Neuronal stem cell (in vitro differentiated cells): ENCODE results near the gene ZBED3.

Experiments
- DNase-seq: peaks from one replicate; pipeline ENCODE4 v3.0.0-alpha.2; 2013; ENCODE audit warnings: low spot score
- H2AFZ ChIP-seq: one replicate; pipeline ENCODE4 v1.6.1; 2013; ENCODE audit warnings: mild to moderate bottlenecking, low read length, inconsistent platforms
- H2AK5ac ChIP-seq: 2 replicates; pipeline ENCODE4 v1.6.1; 2013; ENCODE audit warnings: low read depth, mild to moderate bottlenecking, inconsistent platforms, low read length, moderate library complexity, mixed read lengths
- H2BK120ac ChIP-seq: 2 replicates; pipeline ENCODE4 v1.6.1; 2013; ENCODE audit warnings: low read depth, mild to moderate bottlenecking, inconsistent platforms, low read length, moderate library complexity, mixed read lengths
- H2BK12ac ChIP-seq: one replicate; pipeline ENCODE4 v1.6.1; 2013; ENCODE audit warnings: low read length, inconsistent platforms
- H2BK15ac ChIP-seq: 2 replicates; pipeline ENCODE4 v1.6.1; 2013; ENCODE audit warnings: mild to moderate bottlenecking, low read length, inconsistent platforms, mixed read lengths
- H2BK5ac ChIP-seq: one replicate; pipeline ENCODE4 v1.6.1; 2013; ENCODE audit warnings: inconsistent platforms, mild to moderate bottlenecking, low read length, moderate library complexity
- H3K14ac ChIP-seq: one replicate; pipeline ENCODE4 v1.6.1; 2013; ENCODE audit warnings: low read length, inconsistent platforms
- H3K18ac ChIP-seq: 2 replicates; pipeline ENCODE4 v1.6.1; 2013; ENCODE audit warnings: low read length, inconsistent platforms
- H3K23ac ChIP-seq: 2 replicates; pipeline ENCODE4 v1.6.1; 2013; ENCODE audit warnings: low read depth, mild to moderate bottlenecking, mixed read lengths, low read length, inconsistent platforms; ENCODE audit not compliant: poor library complexity
- H3K27ac ChIP-seq: replicated peaks from 3 replicates; pipeline ENCODE4 v1.5.1; 2013; ENCODE audit warnings: low read length, inconsistent platforms
- H3K27me3 ChIP-seq, 3 experiments: 2 replicates each; pipeline ENCODE4 v1.6.1; 2013; ENCODE audit warnings: low read length in 3 of 3, mild to moderate bottlenecking in 2 of 3, inconsistent platforms in 1 of 3, low read depth in 1 of 3, mixed read lengths in 1 of 3, moderate library complexity in 1 of 3; ENCODE audit not compliant: control insufficient read depth in 3 of 3, insufficient read depth in 3 of 3
- H3K36me3 ChIP-seq, 2 donors: replicated peaks in 1 of 2; 2 replicates each; pipeline ENCODE4 v1.6.1; 2013; ENCODE audit warnings: low read length in 2 of 2; ENCODE audit not compliant: control insufficient read depth in 2 of 2, insufficient read depth in 2 of 2
- H3K4ac ChIP-seq: 2 replicates; pipeline ENCODE4 v1.6.1; 2013; ENCODE audit warnings: inconsistent platforms, mild to moderate bottlenecking, low read length, moderate library complexity
- H3K4me1 ChIP-seq, 2 donors: 1 replicate in 1 of 2; 2 replicates in 1 of 2; pipeline ENCODE4 v1.6.1; 2013; ENCODE audit warnings: low read length in 2 of 2, low read depth in 1 of 2; ENCODE audit not compliant: control insufficient read depth in 2 of 2, insufficient read depth in 1 of 2
- H3K4me2 ChIP-seq: one replicate; pipeline ENCODE4 v1.6.1; 2013; ENCODE audit warnings: mild to moderate bottlenecking, low read length, inconsistent platforms; ENCODE audit not compliant: insufficient read depth, poor library complexity, severe bottlenecking
- H3K4me3 ChIP-seq, 2 donors: 2 replicates each; pipeline ENCODE4 v1.5.1; 2013; ENCODE audit warnings: low read length in 2 of 2, mild to moderate bottlenecking in 2 of 2, inconsistent platforms in 1 of 2, moderate library complexity in 1 of 2
- H3K79me1 ChIP-seq: one replicate; pipeline ENCODE4 v1.6.1; 2013; ENCODE audit warnings: low read depth, mild to moderate bottlenecking, inconsistent platforms, low read length, moderate library complexity
- H3K9ac ChIP-seq: one replicate; pipeline ENCODE4 v1.6.1; 2013; ENCODE audit warnings: mild to moderate bottlenecking, low read depth, low read length, inconsistent platforms; ENCODE audit not compliant: poor library complexity
- H3K9me3 ChIP-seq, 2 donors: replicated peaks in 1 of 2; 2 replicates each; pipeline versions ENCODE3 to v1.6.1; 2013; ENCODE audit warnings: low read length in 2 of 2, mild to moderate bottlenecking in 2 of 2, inconsistent platforms in 1 of 2, low read depth in 1 of 2, mixed read lengths in 1 of 2, moderate library complexity in 1 of 2; ENCODE audit not compliant: control insufficient read depth in 2 of 2, insufficient read depth in 1 of 2
- H4K8ac ChIP-seq: one replicate; pipeline ENCODE4 v1.6.1; 2013; ENCODE audit warnings: low read depth, mild to moderate bottlenecking, inconsistent platforms, low read length, moderate library complexity
- H4K91ac ChIP-seq: one replicate; pipeline ENCODE4 v1.6.1; 2013; ENCODE audit warnings: low read length, low read depth, mild to moderate bottlenecking, inconsistent platforms; ENCODE audit not compliant: poor library complexity
- WGBS, 2 donors: extraction: QIAGEN DNeasy Blood & Tissue Kit; methylation state at CpG; one replicate each; pipeline ENCODE4 v1.1.7; 2013; ENCODE audit warnings: missing lambda C conversion rate in 2 of 2, mixed read lengths in 1 of 2; ENCODE audit not compliant: insufficient read length in 2 of 2, insufficient replicate concordance in 1 of 2; ENCODE audit errors: extremely low coverage in 2 of 2; 5-methylcytosine and 5-hydroxymethylcytosine counted together

The ZBED3 gene

DNA sequence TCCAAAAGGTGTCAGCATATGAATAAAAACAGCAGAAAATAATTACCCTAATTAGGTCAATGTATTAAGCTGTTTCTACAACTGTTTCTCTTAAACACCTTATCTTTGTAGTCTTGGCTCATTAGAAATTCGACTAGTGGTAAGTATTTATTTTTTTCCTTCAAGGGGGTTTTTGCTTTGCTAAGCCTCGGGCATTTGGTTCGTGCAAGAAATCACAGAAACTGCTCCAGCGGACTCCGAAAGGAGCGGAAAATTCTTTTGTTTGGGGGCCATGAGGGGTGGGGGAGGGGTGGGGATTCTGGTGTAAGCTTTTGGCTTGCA, 757 bp downstream of the ZBED3 start:
- Histone ChIP-seq H3K4me3 (peak overlapping the region in 1 of 2 donors; percentile 76), H3K4me1 (peaks cover 4 to 5% of the 10 kb centered on the region in 2 donors), H3K27ac (peak overlapping the region; percentile 93), H3K36me3 (peaks cover 2 to 16% of the 10 kb centered on the region in 2 donors), H3K79me1 (no peaks in the 10 kb centered on the region), H3K23ac (no peak overlapping the region), H3K9me3 (peaks cover 8 to 22% of the 10 kb centered on the region in 2 donors), H2BK12ac (no peak overlapping the region), H2AK5ac (no peak overlapping the region), H2BK5ac (peak overlapping the region; percentile 95), H3K14ac (no peak overlapping the region), H4K8ac (no peak overlapping the region), H2AFZ (peak overlapping the region; percentile 97), H3K9ac (no peak overlapping the region), H3K18ac (no peak overlapping the region), H2BK15ac (no peak overlapping the region), H3K4me2 (peak overlapping the region; percentile 45), H3K27me3 (no peaks in the 10 kb centered on the region), H4K91ac (no peak overlapping the region), H2BK120ac (no peak overlapping the region), H3K4ac (no peak overlapping the region)
- WGBS, 2 donors: no CpG with 5 or more reads among the region's 6 CpGs
- peak; percentile 75 for DNase-seq

GRCh38 chr5:77083088-77083487, 4.0 kb downstream of the ZBED3 start:
- H3K27me3 ChIP-seq: peaks cover 0 to 4% (median 0%) of the 10 kb centered on the region in 3 experiments
- peak overlapping the region; percentile 93 for H3K4ac ChIP-seq
- peaks cover 2 to 23% of the 10 kb centered on the region in 2 donors for H3K36me3 ChIP-seq
- no peak for DNase-seq
- H4K8ac ChIP-seq: no peak overlapping the region
- peaks cover 3 to 8% of the 10 kb centered on the region in 2 donors for H3K9me3 ChIP-seq
- H3K4me2 ChIP-seq: no peak overlapping the region
- H2BK12ac ChIP-seq: no peak overlapping the region
- no CpG with 5 or more reads among the region's 6 CpGs for WGBS, 2 donors
- H2AK5ac ChIP-seq: no peak overlapping the region
- H3K23ac ChIP-seq: no peak overlapping the region
- H2BK5ac ChIP-seq: no peak overlapping the region
- H3K14ac ChIP-seq: no peak overlapping the region
- H3K27ac ChIP-seq: no peak overlapping the region
- H3K4me1 ChIP-seq: peaks cover 4 to 5% of the 10 kb centered on the region in 2 donors
- H2BK120ac ChIP-seq: no peak overlapping the region
- no peak overlapping the region for H2AFZ ChIP-seq
- no peak overlapping the region for H2BK15ac ChIP-seq
- H3K18ac ChIP-seq: peak overlapping the region; percentile 64
- H3K9ac ChIP-seq: peak overlapping the region; percentile 21
- H3K4me3 ChIP-seq: no peak overlapping the region
- H3K79me1 ChIP-seq: no peaks in the 10 kb centered on the region
- no peak overlapping the region for H4K91ac ChIP-seq

GRCh38 chr5:77082280-77082679, 4.8 kb downstream of the ZBED3 start:
- Histone ChIP-seq H4K91ac (no peak overlapping the region), H3K23ac (no peak overlapping the region), H4K8ac (no peak overlapping the region), H3K4me2 (no peak overlapping the region), H2BK12ac (no peak overlapping the region), H2BK15ac (no peak overlapping the region), H3K9me3 (peaks cover 3 to 5% of the 10 kb centered on the region in 2 donors), H3K27ac (no peak overlapping the region), H3K9ac (no peak overlapping the region), H3K4me1 (peaks cover 2 to 3% of the 10 kb centered on the region in 2 donors), H2BK120ac (no peak overlapping the region), H3K14ac (no peak overlapping the region), H3K18ac (no peak overlapping the region), H3K79me1 (no peaks in the 10 kb centered on the region), H2AFZ (no peak overlapping the region), H3K4ac (no peak overlapping the region), H3K27me3 (peaks cover 0 to 4% (median 0%) of the 10 kb centered on the region in 3 experiments), H2AK5ac (no peak overlapping the region), H2BK5ac (no peak overlapping the region), H3K36me3 (peaks cover 2 to 25% of the 10 kb centered on the region in 2 donors), H3K4me3 (no peak overlapping the region)
- WGBS, 2 donors: no CpG with 5 or more reads among the region's 1 CpG
- DNase-seq: no peak

DNA sequence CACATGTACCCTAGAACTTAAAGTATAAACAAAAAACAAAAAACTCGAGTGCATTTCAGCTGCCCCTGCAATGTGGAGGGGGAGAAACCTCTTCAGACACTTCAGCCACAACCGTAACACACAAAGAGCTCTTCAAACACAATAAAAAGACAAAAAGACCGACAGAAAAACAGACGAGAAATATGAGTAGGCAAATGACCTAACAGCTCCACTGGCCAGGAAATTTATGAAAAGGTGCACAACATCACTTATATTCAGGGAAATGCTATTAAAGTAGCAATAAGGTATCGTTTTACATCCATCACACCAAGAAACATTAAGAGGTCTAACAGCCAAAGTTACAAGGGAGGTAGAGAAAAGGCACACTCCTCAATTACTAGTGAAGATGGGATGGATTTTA, 6.2 kb downstream of the ZBED3 start:
- Histone ChIP-seq H3K23ac (no peak overlapping the region), H3K79me1 (no peaks in the 10 kb centered on the region), H2AK5ac (no peak overlapping the region), H3K27ac (no peak overlapping the region), H3K14ac (no peak overlapping the region), H2BK12ac (no peak overlapping the region), H2BK5ac (no peak overlapping the region), H2BK15ac (no peak overlapping the region), H4K8ac (no peak overlapping the region), H3K9me3 (peaks cover 3 to 5% of the 10 kb centered on the region in 2 donors), H3K36me3 (peaks cover 2 to 35% of the 10 kb centered on the region in 2 donors), H3K4me1 (peaks cover 2 to 3% of the 10 kb centered on the region in 2 donors), H3K4me3 (no peak overlapping the region), H3K18ac (no peak overlapping the region), H3K27me3 (peaks cover 0 to 4% (median 0%) of the 10 kb centered on the region in 3 experiments), H2AFZ (no peak overlapping the region), H3K9ac (no peak overlapping the region), H3K4me2 (no peak overlapping the region), H2BK120ac (no peak overlapping the region), H4K91ac (no peak overlapping the region), H3K4ac (no peak overlapping the region)
- no peak for DNase-seq
- WGBS, 2 donors: no CpG with 5 or more reads among the region's 5 CpGs
